Measurements from ENCODE around the gene CD48.

The CD48 gene, protein sequence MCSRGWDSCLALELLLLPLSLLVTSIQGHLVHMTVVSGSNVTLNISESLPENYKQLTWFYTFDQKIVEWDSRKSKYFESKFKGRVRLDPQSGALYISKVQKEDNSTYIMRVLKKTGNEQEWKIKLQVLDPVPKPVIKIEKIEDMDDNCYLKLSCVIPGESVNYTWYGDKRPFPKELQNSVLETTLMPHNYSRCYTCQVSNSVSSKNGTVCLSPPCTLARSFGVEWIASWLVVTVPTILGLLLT

GRCh38 chr1:160711602-160712311 lies at the start of gene CD48:
Gene CD48 (minus strand): TSS chr1:160711822. CDS start chr1:160711763, 59 bp downstream.
- Mint-ChIP-seq H3K27ac (no peak within 1 kb of the TSS), H3K36me3 (ENCODE audit: low read depth) (peaks cover 2% of the 10 kb centered on the region), H3K4me1 (peaks cover 42% of the 10 kb centered on the region), H3K4me3 (no peak within 1 kb of the TSS), H3K27me3 (no peaks in the 10 kb centered on the region), H3K9me3 (no peaks in the 10 kb centered on the region)
- DNase-seq (peak; percentile 52), ATAC-seq (peak; percentile 29)

- ATAC-seq (no peak), DNase-seq (no peak)
- Mint-ChIP-seq H3K9me3 (peaks cover 22% of the 10 kb centered on the region), H3K27ac (no peak overlapping the region), H3K4me1 (peaks cover 58% of the 10 kb centered on the region), H3K4me3 (no peak overlapping the region), H3K36me3 (ENCODE audit: low read depth) (peaks cover 16% of the 10 kb centered on the region), H3K27me3 (no peaks in the 10 kb centered on the region)
These were observed 49.4 kb upstream of the CD48 start for GRCh38 chr1:160761046-160761445.

- H3K36me3 Mint-ChIP-seq (ENCODE audit: low read depth), result peaks cover 13% of the 10 kb centered on the region
These were observed 48.1 kb upstream of the CD48 start for GRCh38 chr1:160759740-160760139.

GRCh38 chr1:160758521-160758920 lies 46.9 kb upstream of the CD48 start:
- no peaks in the 10 kb centered on the region for H3K27me3 Mint-ChIP-seq
- DNase-seq (no peak), ATAC-seq (no peak)
- peaks cover 64% of the 10 kb centered on the region for H3K4me1 Mint-ChIP-seq
- no peak overlapping the region for H3K27ac Mint-ChIP-seq
- H3K9me3 Mint-ChIP-seq, result peaks cover 16% of the 10 kb centered on the region
- peaks cover 25% of the 10 kb centered on the region for H3K36me3 Mint-ChIP-seq (ENCODE audit: low read depth)
- H3K4me3 Mint-ChIP-seq, result no peak overlapping the region

More at GRCh38 chr1:160759740-160760139, 48.1 kb upstream of the CD48 start:
- H3K9me3 Mint-ChIP-seq, result peaks cover 16% of the 10 kb centered on the region
- H3K4me3 Mint-ChIP-seq, result no peak overlapping the region
- no peaks in the 10 kb centered on the region for H3K27me3 Mint-ChIP-seq
- DNase-seq (no peak), ATAC-seq (no peak)
- no peak overlapping the region for H3K27ac Mint-ChIP-seq
- H3K4me1 Mint-ChIP-seq, result peaks cover 61% of the 10 kb centered on the region

DNA sequence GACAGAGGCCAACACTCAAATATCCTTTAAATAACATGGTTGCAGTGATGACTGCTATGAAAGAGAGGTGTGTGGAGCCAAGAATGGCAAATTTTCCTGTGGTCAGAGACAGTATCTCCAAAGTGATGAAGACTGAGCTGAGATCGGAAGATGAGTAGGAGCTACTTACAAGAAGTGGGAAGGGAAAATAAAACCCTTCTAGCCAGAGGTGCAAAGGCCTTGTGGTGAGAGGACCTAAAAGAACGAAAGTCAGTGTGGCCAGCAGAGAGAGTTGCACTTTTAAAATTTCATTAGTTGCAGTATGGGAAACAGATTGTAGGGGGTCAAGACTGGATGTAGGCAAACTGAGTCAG lies 45.2 kb upstream of the CD48 start:
- Mint-ChIP-seq H3K36me3 (ENCODE audit: low read depth) (peaks cover 42% of the 10 kb centered on the region), H3K27me3 (no peaks in the 10 kb centered on the region), H3K4me1 (peaks cover 79% of the 10 kb centered on the region), H3K9me3 (peaks cover 16% of the 10 kb centered on the region), H3K4me3 (peak overlapping the region; percentile 35), H3K27ac (peak overlapping the region; percentile 94)
- DNase-seq (no peak), ATAC-seq (peak; percentile 33)

GRCh38 chr1:160755911-160756848 lies 44.6 kb upstream of the CD48 start:
- H3K4me3 Mint-ChIP-seq, result peak overlapping the region; percentile 35
- peaks cover 45% of the 10 kb centered on the region for H3K36me3 Mint-ChIP-seq (ENCODE audit: low read depth)
- DNase-seq (peak; percentile 57), ATAC-seq (peak; percentile 82)
- H3K27ac Mint-ChIP-seq, result peak overlapping the region; percentile 94
- H3K4me1 Mint-ChIP-seq, result peaks cover 78% of the 10 kb centered on the region
- H3K9me3 Mint-ChIP-seq, result peaks cover 10% of the 10 kb centered on the region
- no peaks in the 10 kb centered on the region for H3K27me3 Mint-ChIP-seq

DNA sequence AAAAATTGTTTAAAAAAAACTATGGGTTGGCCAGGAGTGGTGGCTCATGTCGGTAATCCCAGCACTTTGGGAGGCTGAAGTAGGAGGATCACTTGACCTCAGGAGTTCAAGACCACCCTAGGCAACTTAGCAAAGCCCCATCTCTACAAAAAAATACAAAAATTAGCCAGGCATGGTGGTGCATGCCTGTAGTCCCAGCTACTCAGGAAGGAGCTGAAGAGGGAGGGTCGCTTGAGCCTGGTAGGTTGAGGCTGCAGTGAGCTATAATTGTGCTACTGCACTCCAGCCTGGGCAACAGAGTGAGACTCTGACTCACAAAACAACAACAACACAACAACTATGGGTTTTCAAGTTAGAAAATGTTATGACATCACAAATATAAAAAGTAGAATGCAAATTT lies 43.8 kb upstream of the CD48 start:
- Mint-ChIP-seq H3K27ac (peak overlapping the region; percentile 94), H3K4me3 (peak overlapping the region; percentile 35), H3K9me3 (peaks cover 8% of the 10 kb centered on the region), H3K27me3 (no peaks in the 10 kb centered on the region), H3K4me1 (peaks cover 79% of the 10 kb centered on the region), H3K36me3 (ENCODE audit: low read depth) (peaks cover 49% of the 10 kb centered on the region)
- no peak for ATAC-seq
- no peak for DNase-seq

- Mint-ChIP-seq H3K4me3 (no peak overlapping the region), H3K27me3 (no peaks in the 10 kb centered on the region), H3K36me3 (ENCODE audit: low read depth) (peaks cover 64% of the 10 kb centered on the region), H3K4me1 (peaks cover 88% of the 10 kb centered on the region), H3K27ac (peak overlapping the region; percentile 92), H3K9me3 (peaks cover 8% of the 10 kb centered on the region)
- no peak for DNase-seq
- no peak for ATAC-seq
These were observed 42.0 kb upstream of the CD48 start for GRCh38 chr1:160753594-160753993.

DNA sequence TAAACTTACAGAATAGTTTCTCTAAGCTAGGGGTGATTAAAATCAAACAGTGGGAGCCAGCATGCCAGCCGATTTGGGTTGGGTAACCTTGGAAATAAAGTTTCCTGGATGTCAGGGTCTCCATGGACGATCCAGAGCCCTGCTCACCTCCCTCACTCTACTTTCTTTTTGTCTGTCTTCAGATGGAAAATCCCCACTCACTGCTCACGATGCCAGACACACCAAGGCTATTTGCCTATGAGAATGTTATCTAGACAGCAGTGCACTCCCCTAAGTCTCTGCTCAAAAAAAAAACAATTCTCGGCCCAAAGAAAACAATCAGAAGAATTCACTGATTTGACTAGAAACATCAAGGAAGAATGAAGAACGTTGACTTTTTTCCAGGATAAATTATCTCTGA lies 41.3 kb upstream of the CD48 start:
- Mint-ChIP-seq H3K27me3 (no peaks in the 10 kb centered on the region), H3K4me1 (peaks cover 93% of the 10 kb centered on the region), H3K27ac (peak overlapping the region; percentile 92), H3K36me3 (ENCODE audit: low read depth) (peaks cover 70% of the 10 kb centered on the region), H3K4me3 (peak overlapping the region; percentile 41), H3K9me3 (peaks cover 8% of the 10 kb centered on the region)
- ATAC-seq (no peak), DNase-seq (no peak)

DNA sequence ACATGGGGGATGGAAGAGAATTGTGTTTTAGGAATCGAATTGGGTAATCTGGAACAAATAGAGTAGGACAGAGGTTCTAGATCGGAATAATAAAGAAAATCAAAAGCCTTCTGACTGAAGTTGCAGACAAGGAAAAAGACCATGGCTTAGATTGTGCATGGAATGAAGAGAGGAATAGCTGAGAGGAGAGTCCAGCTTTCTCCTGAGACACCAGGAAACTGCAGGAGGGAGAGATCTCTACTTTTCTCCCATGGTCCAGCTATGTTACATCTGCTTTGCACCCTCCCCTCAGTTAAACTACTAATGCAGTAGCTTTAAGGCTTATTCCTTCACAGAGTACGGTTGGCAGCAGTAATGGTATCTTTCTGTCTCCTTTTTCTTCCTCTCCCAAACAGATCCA lies 40.8 kb upstream of the CD48 start:
- peaks cover 74% of the 10 kb centered on the region for H3K36me3 Mint-ChIP-seq (ENCODE audit: low read depth)

GRCh38 chr1:160750608-160751007 lies 39.0 kb upstream of the CD48 start:
- peaks cover 83% of the 10 kb centered on the region for H3K36me3 Mint-ChIP-seq (ENCODE audit: low read depth)
- peak overlapping the region; percentile 92 for H3K27ac Mint-ChIP-seq
- no peaks in the 10 kb centered on the region for H3K9me3 Mint-ChIP-seq
- peak overlapping the region; percentile 27 for H3K4me3 Mint-ChIP-seq
- ATAC-seq (peak; percentile 49), DNase-seq (no peak)
- no peaks in the 10 kb centered on the region for H3K27me3 Mint-ChIP-seq
- peaks cover 94% of the 10 kb centered on the region for H3K4me1 Mint-ChIP-seq

More for the DNA sequence above, 40.8 kb upstream of the CD48 start:
- peaks cover 94% of the 10 kb centered on the region for H3K4me1 Mint-ChIP-seq
- peaks cover 8% of the 10 kb centered on the region for H3K9me3 Mint-ChIP-seq
- ATAC-seq (no peak), DNase-seq (no peak)
- peak overlapping the region; percentile 92 for H3K27ac Mint-ChIP-seq
- peak overlapping the region; percentile 41 for H3K4me3 Mint-ChIP-seq
- H3K27me3 Mint-ChIP-seq, result no peaks in the 10 kb centered on the region

DNA sequence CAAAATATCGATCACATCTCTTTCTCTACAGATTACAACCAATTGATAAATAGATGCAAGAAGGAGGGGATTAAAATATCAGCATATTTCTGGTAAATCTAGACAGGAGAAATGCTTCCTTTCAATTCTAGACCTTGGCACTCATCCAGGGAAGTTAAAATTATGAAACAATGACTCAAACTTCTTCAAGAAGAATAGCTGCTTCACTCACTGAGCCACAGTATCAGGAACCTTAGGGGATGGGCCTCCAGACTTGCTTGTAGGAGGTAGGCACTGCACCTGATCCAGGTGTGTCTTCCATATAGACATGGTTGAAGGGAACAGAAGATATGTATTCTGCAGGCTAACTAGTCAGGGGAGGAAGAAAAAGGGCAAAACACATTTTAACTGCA lies 37.3 kb upstream of the CD48 start:
- Mint-ChIP-seq H3K9me3 (no peaks in the 10 kb centered on the region), H3K4me1 (peaks cover 96% of the 10 kb centered on the region), H3K27me3 (no peaks in the 10 kb centered on the region), H3K36me3 (ENCODE audit: low read depth) (peaks cover 91% of the 10 kb centered on the region), H3K4me3 (no peak overlapping the region), H3K27ac (peak overlapping the region; percentile 74)
- DNase-seq (no peak), ATAC-seq (no peak)

DNA sequence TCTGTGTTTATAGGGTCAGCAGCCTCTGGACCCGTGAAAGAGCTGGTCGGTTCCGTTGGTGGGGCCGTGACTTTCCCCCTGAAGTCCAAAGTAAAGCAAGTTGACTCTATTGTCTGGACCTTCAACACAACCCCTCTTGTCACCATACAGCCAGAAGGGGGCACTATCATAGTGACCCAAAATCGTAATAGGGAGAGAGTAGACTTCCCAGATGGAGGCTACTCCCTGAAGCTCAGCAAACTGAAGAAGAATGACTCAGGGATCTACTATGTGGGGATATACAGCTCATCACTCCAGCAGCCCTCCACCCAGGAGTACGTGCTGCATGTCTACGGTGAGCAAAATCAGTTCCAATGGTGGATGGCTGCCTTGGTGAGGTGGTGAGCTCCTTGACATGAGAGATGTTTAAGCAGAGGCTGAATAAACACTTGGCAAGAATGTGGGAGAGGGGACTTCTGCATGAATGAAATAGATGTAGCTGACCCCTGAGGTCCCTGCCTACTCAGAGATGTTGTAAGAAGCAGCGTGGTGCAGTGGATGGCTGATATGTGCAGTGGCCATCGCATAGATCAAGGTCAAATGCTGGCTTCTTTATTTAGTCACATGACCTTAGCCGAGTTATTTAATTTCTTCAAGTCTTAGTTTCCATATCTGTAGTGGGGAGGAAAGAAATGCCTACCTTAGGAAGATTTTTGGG lies 36.7 kb upstream of the CD48 start:
- peak overlapping the region; percentile 74 for H3K27ac Mint-ChIP-seq
- H3K9me3 Mint-ChIP-seq, result no peaks in the 10 kb centered on the region
- ATAC-seq, result no peak
- H3K4me3 Mint-ChIP-seq, result no peak overlapping the region
- H3K36me3 Mint-ChIP-seq (ENCODE audit: low read depth), result peaks cover 90% of the 10 kb centered on the region
- no peaks in the 10 kb centered on the region for H3K27me3 Mint-ChIP-seq
- H3K4me1 Mint-ChIP-seq, result peaks cover 96% of the 10 kb centered on the region
- no peak for DNase-seq

DNA sequence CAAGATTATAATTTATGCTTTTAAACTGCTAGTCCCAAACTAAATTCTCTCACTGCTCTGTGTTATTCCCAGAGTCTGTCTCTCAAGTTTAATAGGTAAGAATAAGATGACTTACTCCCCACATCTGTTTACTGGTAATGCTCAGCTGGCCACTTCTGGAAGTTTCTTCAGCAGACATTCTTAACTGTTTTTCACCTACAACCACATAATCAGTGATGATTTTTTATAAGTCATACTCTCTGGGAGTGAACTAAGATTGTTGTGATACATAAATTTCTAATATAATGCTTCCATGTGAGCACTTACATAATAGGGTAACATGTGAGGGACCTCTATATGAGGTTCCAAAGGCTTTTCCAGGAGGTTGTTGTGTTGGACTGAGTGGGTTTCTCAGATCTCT lies 36.1 kb upstream of the CD48 start:
- Mint-ChIP-seq H3K27me3 (no peaks in the 10 kb centered on the region), H3K27ac (peak overlapping the region; percentile 74), H3K36me3 (ENCODE audit: low read depth) (peaks cover 90% of the 10 kb centered on the region), H3K4me1 (peaks cover 96% of the 10 kb centered on the region), H3K9me3 (no peaks in the 10 kb centered on the region), H3K4me3 (no peak overlapping the region)
- DNase-seq, result no peak
- ATAC-seq, result no peak
